ENCODE results near the gene DNMBP.

DNMBP gene

GRCh38 chr10:100007231-100008141 lies 2.3 kb downstream of the DNMBP start:
- no peaks in the 10 kb centered on the region for H3K27me3 ChIP-seq (replicated peaks; ENCODE audit: insufficient read depth, low read length)
- no peak overlapping the region for H3K9ac ChIP-seq (ENCODE audit: low read length)
- H3K79me2 ChIP-seq (ENCODE audit: low read length) = 0 out of 2 replicates have a peak, but pooled peaks cover 4% of the 10 kb centered on the region
- no peaks in the 10 kb centered on the region for H3K9me2 ChIP-seq (replicated peaks; ENCODE audit: insufficient read depth, low read length)
- H3K4me1 ChIP-seq (ENCODE audit: low read length) = peaks cover 6% of the 10 kb centered on the region; the same call in 1 of the 2 replicates
- no peak for DNase-seq
- H3K4me3 ChIP-seq (ENCODE audit: low read length) = no peak overlapping the region
- no peaks in the 10 kb centered on the region for H3K9me3 ChIP-seq (replicated peaks; ENCODE audit: insufficient read depth, low read length)
- no peaks in the 10 kb centered on the region; the same call in 1 of the 2 replicates for H3F3A ChIP-seq (ENCODE audit: insufficient read depth, low read length)
- H2AFZ ChIP-seq (ENCODE audit: low read length) = no peak overlapping the region
- H3K4me2 ChIP-seq (ENCODE audit: low read depth, low read length) = no peak overlapping the region
- H4K20me1 ChIP-seq (ENCODE audit: insufficient read depth, low read length) = no peaks in the 10 kb centered on the region
- no peak overlapping the region for H3K27ac ChIP-seq (ENCODE audit: low read length)
- TF ChIP-seq EZH2phosphoT487 (IDR thresholded peaks at IDR 0.05; ENCODE audit: low read length) (no peak), EZH2 (optimal IDR thresholded peaks at IDR 0.05; ENCODE audit: low read depth, low read length) (no peak), CTCF (IDR thresholded peaks at IDR 0.05; ENCODE audit: low read length) (no peak)
- H3K36me3 ChIP-seq (replicated peaks; ENCODE audit: insufficient read depth, low read length) = no peaks in the 10 kb centered on the region

GRCh38 chr10:100006243-100006886 lies 3.4 kb downstream of the DNMBP start:
- Histone ChIP-seq H3K27ac (ENCODE audit: low read length) (no peak overlapping the region), H3K9me3 (replicated peaks; ENCODE audit: insufficient read depth, low read length) (no peaks in the 10 kb centered on the region), H3K79me2 (ENCODE audit: low read length) (0 out of 2 replicates have a peak, but pooled peaks cover 4% of the 10 kb centered on the region), H3K9ac (ENCODE audit: low read length) (no peak overlapping the region), H3K9me2 (replicated peaks; ENCODE audit: insufficient read depth, low read length) (no peaks in the 10 kb centered on the region), H3K36me3 (replicated peaks; ENCODE audit: insufficient read depth, low read length) (no peaks in the 10 kb centered on the region), H3F3A (ENCODE audit: insufficient read depth, low read length) (no peaks in the 10 kb centered on the region; the same call in 1 of the 2 replicates), H3K4me1 (ENCODE audit: low read length) (peaks cover 6% of the 10 kb centered on the region; the same call in 1 of the 2 replicates), H3K27me3 (replicated peaks; ENCODE audit: insufficient read depth, low read length) (no peaks in the 10 kb centered on the region), H2AFZ (ENCODE audit: low read length) (no peak overlapping the region), H3K4me3 (ENCODE audit: low read length) (no peak overlapping the region), H3K4me2 (ENCODE audit: low read depth, low read length) (no peak overlapping the region), H4K20me1 (ENCODE audit: insufficient read depth, low read length) (no peaks in the 10 kb centered on the region)
- no peak for TF ChIP-seq CTCF (IDR thresholded peaks at IDR 0.05; ENCODE audit: low read length)
- TF ChIP-seq EZH2phosphoT487 (IDR thresholded peaks at IDR 0.05; ENCODE audit: low read length) = no peak
- TF ChIP-seq EZH2 (optimal IDR thresholded peaks at IDR 0.05; ENCODE audit: low read depth, low read length) = no peak
- no peak for DNase-seq

GRCh38 chr10:100004805-100005510 lies 4.8 kb downstream of the DNMBP start:
- no peak overlapping the region for H3K4me2 ChIP-seq (ENCODE audit: low read depth, low read length)
- DNase-seq = no peak
- H4K20me1 ChIP-seq (ENCODE audit: insufficient read depth, low read length) = no peaks in the 10 kb centered on the region
- no peak overlapping the region for H2AFZ ChIP-seq (ENCODE audit: low read length)
- H3K27ac ChIP-seq (ENCODE audit: low read length) = no peak overlapping the region
- TF ChIP-seq EZH2 (optimal IDR thresholded peaks at IDR 0.05; ENCODE audit: low read depth, low read length) (no peak), CTCF (IDR thresholded peaks at IDR 0.05; ENCODE audit: low read length) (no peak), EZH2phosphoT487 (IDR thresholded peaks at IDR 0.05; ENCODE audit: low read length) (no peak)
- H3K9me3 ChIP-seq (replicated peaks; ENCODE audit: insufficient read depth, low read length) = no peaks in the 10 kb centered on the region
- H3F3A ChIP-seq (ENCODE audit: insufficient read depth, low read length) = no peaks in the 10 kb centered on the region
- 0 out of 2 replicates have a peak, but pooled peaks cover 9% of the 10 kb centered on the region for H3K79me2 ChIP-seq (ENCODE audit: low read length)
- no peaks in the 10 kb centered on the region for H3K9me2 ChIP-seq (replicated peaks; ENCODE audit: insufficient read depth, low read length)
- H3K4me1 ChIP-seq (ENCODE audit: low read length) = peaks cover 10% of the 10 kb centered on the region; the same call in 1 of the 2 replicates
- no peaks in the 10 kb centered on the region for H3K27me3 ChIP-seq (replicated peaks; ENCODE audit: insufficient read depth, low read length)
- H3K36me3 ChIP-seq (replicated peaks; ENCODE audit: insufficient read depth, low read length) = no peaks in the 10 kb centered on the region
- no peak overlapping the region for H3K9ac ChIP-seq (ENCODE audit: low read length)
- no peak overlapping the region for H3K4me3 ChIP-seq (ENCODE audit: low read length)
